Measurements from ENCODE around the gene PIP4K2A.
"Not testable (repeated sequence)": the region's sequence is repeated elsewhere in the genome, so short reads cannot be mapped to it uniquely, and the experiment has no call there.

The PIP4K2A gene

DNA sequence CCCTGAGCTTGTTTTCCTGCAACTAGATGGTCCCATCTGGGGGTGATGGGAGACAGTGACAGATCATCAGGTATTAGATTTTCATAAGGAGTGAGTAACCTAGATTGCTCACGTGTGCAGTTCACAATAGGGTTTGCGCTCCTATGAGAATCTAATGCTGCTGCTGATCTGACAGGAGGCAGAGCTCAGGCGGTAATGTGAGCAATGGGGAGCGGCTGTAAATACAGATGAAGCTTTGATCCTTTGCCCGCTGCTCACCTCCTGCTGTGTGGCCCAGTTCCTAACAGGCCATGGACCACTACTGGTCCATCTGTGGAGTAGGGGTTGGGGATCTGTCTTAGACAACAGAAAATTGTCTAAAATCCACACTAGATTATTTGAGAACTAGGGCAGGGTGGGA, 22.3 kb downstream of the PIP4K2A start:
- not testable (repeated sequence) for DNase-seq

DNA sequence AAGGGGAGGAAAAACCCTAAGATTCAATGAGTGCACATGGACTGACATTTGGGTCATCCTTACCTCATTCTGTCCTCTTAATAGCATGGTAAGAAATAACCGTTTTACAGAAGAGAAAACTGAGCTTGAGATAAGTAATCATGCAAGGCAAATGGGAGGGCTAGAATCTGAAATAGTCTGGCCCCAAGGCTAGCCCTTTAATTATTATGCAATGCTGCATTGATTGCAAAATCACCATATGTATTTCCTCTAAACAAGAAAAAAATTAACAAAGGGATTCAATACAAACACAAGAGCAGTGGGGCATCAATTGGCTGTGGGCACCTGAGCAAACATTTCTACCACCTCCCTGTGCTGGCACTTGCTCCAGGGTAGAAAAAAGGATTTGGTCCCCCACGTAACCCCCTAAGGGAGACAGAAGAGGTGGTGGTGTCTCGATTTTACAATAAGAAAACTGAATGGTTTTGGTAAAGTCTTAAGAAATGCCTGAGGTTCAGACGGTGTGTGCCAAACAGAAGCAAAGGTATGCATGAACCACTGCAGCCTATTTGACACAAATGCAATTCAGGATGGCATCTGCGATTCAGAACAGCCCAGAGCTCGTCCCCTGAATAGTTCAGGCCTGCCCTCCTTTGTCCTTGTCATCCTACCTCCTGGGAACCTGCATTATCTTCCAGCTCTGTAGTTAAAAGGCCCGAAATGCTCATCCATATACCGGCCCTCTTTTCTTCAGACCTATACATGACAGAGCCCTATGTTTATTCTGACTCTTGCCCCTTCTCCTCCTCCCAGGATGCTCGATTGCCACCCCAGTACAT, 23.6 kb downstream of the PIP4K2A start:
- DNase-seq = no peak

DNA sequence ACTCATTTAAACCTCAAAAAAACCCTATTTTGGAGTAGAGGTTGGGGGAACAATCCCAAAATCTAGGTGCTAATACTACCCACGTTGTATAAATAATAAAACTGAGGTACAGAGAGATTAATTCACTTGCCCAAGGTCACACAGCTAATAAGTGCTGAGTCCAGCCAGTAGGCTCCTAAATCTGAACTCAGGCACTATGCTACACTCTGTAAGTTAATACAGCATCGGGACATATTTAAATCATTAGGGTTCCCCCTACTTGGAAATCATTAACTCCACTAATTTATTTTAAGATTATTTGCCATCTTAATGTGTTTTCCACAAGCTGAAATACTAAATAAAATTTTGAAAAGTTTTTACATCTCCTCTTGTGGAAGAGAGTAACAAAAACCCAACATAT, 24.2 kb downstream of the PIP4K2A start:
- no peak for DNase-seq

GRCh38 chr10:22686347-22686746, 28.0 kb downstream of the PIP4K2A start:
- no peak for DNase-seq

- DNase-seq = no peak
Observed at GRCh38 chr10:22685926-22686325, 28.5 kb downstream of the PIP4K2A start.

DNA sequence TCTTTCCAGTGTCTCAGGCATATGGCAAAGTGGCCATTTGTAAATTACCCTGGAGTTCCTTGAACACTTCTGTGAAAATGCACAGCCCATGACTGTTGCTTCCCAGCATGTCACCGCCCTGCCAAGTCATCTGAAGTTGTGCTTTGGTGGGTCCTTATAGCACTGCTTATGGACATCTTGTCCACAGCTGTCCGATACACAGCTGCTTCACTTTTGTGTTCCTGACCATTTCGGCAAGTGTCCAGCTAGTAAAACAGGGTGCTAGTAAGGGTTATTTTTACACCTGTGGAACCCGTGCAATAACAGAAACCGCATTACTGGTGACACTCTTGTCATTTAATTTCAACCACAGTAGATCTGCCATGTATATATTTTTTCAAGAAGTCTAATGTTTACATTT, 29.7 kb downstream of the PIP4K2A start:
- peak; percentile 35 for DNase-seq

- DNase-seq = no peak
Observed at GRCh38 chr10:22683140-22683389, 31.3 kb downstream of the PIP4K2A start.

- DNase-seq = no peak
Observed at GRCh38 chr10:22682237-22683139, 31.9 kb downstream of the PIP4K2A start.

DNA sequence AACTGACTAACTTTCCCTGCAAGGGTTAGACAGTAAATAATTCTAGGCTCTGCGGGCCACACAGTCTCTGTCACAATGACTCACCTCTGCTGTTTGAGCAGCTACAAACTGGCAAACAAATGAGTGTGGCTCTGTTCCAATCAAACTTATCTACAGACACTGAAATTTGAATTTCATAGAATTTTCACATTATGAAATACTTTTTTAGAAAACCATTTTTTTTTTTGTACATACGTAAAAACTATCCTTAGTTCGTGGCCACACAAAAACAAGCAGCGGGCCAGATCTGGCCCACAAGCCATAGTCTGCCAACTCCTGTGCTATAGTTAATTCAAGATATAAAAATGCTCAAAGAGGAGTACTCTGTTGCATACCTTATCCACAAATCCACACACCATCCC, 32.6 kb downstream of the PIP4K2A start:
- DNase-seq = peak; percentile 41

DNA sequence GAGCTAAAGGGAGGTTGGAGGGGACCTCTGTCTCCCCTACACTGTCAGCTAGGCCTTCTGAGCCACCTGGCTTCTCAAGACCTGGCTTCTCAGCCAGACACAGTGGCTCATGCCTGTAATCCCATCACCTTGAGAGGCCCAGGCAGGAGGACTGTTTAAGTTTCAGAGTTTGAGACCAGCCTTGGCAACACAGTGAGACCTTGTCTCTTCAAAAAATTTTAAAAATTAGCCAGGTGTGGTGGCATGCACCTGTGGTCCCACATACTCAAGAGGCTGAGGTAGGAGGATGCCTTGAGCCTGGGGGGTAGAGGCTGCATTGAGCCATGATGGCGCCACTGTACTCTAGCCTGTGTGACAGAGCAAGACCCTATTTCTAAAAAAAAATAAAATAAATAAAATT, 33.1 kb downstream of the PIP4K2A start:
- no peak for DNase-seq

DNA sequence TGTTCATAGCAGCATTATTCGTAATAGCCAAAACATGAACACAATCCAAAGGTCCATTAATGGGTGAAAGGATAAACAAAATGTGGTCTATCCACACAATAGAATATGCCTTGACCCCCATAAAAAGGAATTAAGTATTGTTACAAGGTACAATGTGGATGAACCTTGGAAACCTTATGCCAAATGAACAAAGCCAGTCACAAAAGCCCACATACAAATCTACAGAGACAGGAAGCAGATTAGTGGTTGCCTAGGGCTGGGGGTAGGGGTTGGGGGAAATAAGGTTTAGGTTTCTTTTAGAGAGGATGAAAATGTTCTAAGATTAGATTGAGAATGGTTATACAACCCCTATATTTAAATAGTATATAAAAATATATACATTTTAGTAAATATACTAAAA, 34.8 kb downstream of the PIP4K2A start:
- DNase-seq = no peak

DNA sequence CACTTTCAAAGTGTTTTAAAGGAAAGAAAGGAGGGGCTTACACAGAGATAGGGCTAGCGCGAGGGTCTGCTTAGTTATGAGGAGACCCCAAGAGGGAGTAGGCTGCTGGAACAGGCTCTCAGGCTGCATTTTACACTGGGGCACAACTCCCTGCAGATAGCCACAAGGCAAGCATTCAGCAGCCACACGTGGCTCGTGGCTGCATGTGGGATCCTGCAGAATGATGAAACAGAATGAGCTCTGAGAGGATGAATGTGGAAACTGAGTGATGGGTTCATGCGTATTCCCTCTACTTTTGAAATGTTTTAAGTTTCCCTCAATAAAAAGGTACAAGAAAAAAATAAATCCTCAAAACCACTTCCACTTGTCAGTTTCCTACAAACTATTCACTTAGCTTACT, 37.0 kb downstream of the PIP4K2A start:
- DNase-seq = no peak

DNA sequence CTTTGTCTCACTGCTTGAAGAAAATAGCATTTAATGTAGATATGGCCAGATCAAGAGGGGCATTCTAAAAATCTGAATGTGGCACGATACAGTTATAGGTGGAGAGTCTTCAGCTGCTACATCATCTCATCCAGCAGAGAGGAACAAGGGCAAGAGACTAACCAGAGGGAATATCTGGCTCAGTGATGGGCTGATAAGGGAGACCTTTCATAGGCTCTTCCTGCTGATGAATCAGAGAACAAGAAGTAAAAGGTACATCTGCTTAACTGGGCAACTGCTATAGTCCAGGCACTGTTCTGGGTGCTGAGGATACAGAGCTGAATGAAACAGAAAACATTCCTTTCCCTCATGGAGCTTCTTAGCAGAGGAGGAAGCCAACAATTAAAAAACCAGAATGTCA, 37.9 kb downstream of the PIP4K2A start:
- no peak for DNase-seq

GRCh38 chr10:22674573-22674930, 39.8 kb downstream of the PIP4K2A start:
- no peak for DNase-seq

GRCh38 chr10:22673785-22674572, 40.4 kb downstream of the PIP4K2A start:
- DNase-seq = no peak

DNA sequence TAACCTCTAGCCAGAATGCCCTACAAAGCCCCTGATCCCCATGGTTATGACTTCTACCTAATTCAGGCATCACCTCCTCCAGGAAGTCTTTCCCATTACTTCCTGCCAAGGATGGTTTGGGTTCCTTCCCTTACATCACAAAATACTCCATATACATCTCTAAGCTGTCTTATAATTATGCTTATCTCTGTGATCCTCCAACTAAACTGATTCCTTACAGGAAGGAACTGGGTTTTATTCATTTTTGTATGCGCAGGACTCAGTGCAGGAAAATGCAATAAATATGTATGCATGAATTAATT, 41.3 kb downstream of the PIP4K2A start:
- DNase-seq = no peak

GRCh38 chr10:22672319-22673090, 41.9 kb downstream of the PIP4K2A start:
- no peak for DNase-seq

GRCh38 chr10:22670788-22671187, 43.6 kb downstream of the PIP4K2A start:
- DNase-seq = peak; percentile 43

- DNase-seq = no peak
Observed at GRCh38 chr10:22669163-22669711, 45.1 kb downstream of the PIP4K2A start.

DNA sequence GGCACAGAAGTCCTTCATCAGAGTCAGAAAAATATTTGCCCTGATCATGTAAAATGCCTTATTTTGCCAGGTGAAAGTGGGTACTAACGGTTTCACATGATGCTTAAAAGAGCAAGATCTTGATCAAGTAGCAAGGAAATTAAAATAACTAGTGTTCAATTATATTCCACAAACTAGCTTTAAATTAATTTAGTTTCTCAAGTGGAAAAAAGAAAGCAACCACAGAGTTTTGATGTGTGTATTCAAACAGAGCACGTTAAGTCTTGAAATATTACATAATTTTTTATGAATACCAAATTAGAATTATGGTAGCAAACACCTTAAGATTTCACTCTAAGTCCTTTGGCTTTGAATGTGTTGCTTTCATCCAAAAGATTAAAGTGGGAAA, 47.3 kb downstream of the PIP4K2A start:
- DNase-seq = no peak

DNA sequence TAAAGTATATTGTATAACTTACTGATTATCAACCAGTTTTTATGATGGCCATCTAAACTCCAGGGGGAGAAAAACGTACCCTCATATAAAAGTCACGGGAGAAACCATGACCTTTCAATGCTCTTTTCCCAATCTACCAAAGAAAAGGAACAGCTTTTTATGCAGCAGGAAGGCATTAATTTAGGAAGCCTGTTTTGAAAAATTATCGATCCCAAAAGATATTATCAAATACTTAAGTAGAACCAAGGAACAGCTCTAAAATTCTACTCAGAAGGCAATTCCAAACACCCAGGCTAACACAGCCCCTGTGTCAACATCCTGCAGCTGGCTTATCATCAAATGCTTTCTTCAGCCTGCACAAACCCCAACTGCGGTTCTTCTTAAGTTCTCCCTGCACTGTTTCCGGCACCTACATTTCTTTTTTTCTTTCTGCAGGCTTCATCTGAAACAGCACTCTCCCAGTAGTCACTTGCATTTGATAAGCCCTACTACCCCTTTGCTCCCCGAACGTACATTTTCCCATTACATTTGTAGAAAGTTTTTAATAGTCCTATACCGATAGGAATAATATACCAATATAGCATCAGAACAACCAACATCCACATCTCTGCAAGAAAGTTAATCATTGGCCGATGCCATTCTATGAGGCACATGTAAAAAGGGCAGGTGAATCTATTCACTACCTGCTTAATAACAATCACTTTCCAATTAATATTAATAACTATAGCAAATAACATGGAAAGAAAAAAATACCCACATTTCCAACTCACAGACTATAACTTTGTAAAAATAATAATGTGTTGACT, 47.9 kb downstream of the PIP4K2A start:
- DNase-seq = no peak

DNA sequence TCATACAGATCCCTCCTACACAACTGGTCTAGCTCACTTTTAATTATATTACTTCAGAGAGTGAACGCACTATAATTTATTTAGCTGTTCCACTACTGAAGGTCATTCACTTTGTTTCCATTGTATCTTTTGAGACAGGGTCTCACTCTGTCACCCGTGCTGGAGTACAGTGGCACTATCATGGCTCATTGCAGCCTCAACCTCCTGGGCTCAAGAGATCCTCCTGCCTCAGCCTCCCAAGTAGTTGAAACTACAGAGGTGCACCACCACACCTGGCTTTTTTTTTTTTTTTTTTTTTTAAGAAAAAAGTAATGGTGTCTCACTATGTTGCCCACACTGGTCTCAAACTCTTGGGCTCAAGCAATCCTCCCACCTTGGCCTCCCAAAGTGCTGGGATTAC, 49.0 kb downstream of the PIP4K2A start:
- no peak for DNase-seq
